ENCODE measurements around the gene SMARCD3.
A peak's percentile ranks its signal among the peaks of the same experiment; 100 is the strongest.

The SMARCD3 gene

DNA sequence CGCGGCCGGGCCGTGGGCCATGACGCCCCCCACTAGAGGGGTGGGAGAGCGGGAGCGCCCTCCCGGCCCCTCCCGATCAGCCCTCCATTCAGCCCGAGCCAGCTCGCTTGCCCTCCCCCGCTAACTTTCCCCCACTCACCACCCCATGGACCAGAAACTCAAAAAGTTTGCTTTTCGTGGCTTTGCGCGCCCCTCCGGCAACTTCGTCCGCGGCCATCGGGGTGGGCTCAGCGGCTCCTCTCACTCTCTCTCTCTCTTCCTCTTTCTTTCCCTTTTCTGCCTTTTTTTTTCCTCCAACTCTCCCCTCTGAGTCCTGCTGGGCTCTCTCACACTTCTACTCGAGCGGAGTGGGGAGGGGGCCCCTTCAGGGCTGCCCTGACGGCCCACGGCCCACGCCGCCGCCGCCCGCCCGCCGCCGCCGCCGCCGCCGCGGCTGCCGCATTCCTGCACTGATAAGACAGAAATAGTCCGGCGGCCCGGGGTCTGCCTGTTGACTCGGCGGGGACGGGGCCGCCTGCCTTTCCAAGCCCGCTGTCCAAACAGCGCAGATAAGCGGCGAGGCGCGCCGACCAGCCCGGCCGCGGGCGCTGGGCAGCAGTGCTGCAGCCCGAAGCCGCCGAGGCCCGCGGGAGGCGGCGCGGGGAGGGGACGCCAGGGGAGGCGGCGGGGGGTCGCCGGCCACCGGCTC, at the start of gene SMARCD3:
Gene SMARCD3 (minus strand): TSS at position 349 of the 688 bp plus-strand sequence. CDS start 132 bp downstream, at position 217.
- DNase-seq (ENCODE audit: low spot score) = peak; percentile 37

GRCh38 chr7:151296202-151296992, 47.9 kb upstream of the SMARCD3 start:
- no peak for DNase-seq (ENCODE audit: low spot score)

- DNase-seq (ENCODE audit: low spot score) = no peak
These were observed 44.4 kb upstream of the SMARCD3 start for GRCh38 chr7:151292850-151293249.

DNA sequence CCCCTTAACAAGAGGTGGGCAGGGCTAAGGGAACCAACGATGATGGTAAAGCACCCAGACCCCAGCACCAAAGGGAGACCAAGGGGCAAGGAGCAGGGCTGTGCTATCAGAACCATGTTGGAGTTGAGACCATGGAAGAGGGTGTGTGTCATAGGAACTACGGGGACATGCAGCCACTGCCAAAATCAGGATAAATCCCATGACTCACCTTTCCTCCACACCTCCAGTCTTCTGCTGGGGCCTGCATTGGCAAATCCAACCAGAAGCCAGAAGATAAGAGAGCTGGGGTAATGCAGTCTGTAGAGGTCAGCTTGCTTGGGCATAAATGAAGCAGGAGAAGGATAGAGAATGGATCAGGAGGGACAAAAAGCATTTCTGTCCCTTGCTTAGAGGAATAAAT, 42.7 kb upstream of the SMARCD3 start:
- DNase-seq (ENCODE audit: low spot score) = no peak

DNA sequence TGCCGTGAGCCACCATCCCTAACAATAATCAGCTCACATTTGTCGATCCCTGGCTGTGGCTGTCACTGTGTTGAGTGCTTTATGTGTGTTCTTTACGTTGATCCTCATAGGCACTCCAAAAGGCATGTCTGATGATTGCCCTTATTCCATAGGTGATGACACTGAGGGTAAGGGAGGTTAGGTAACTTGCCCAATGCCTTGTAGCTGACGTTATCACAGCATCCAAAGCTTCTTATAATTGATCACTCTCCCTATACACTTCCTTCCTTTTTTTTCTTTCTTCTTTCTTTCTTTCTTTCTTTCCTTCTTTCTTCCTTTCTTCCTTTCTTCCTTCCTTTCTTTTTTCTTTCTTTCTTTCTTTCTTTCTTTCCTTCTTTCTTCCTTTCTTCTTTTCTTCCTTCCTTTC, 41.9 kb upstream of the SMARCD3 start:
- DNase-seq (ENCODE audit: low spot score) = no peak

- DNase-seq (ENCODE audit: low spot score) = no peak
These were observed 41.4 kb upstream of the SMARCD3 start for GRCh38 chr7:151289891-151290290.

DNA sequence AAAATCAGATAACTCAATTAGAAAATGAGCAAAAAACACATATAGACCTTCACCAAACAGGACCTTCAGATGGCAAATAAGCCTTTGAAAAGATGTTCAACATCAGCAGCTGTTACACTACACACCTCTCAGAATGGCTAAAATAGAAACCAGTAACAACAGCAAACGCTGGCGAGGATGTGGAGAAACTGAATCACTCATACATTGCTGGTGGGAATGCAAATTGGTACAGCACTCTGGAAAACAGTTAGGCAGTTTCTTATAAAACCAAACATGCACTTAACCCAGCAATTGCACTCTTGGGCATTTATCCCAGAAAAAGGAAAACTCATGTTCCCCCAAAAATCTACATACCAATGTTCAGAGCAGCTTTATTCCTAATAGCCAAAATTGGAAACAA, 37.7 kb upstream of the SMARCD3 start:
- no peak for DNase-seq (ENCODE audit: low spot score)

- no peak for DNase-seq (ENCODE audit: low spot score)
These were observed 34.8 kb upstream of the SMARCD3 start for GRCh38 chr7:151283302-151283701.

DNA sequence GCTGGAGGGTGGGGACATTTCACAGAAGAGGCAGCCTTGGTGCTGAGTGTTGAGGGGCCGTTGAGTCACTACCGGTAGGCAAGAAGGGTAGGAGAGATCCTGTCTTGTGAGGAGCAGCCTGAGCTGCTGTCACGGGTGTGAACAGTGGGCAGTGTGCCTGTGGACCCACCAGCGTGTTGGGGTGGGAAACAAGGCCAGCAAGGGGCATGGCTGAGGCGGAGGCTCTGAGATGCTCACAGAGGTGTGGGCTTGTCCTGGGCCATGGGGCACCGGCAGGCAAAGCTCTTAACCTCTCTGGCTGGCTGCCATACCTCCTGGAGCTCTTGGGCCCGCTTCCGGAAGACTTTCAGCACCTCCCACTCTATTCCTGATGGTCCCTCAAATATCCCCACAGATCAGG, 33.6 kb upstream of the SMARCD3 start:
- no peak for DNase-seq (ENCODE audit: low spot score)

GRCh38 chr7:151281686-151282085, 33.2 kb upstream of the SMARCD3 start:
- DNase-seq (ENCODE audit: low spot score) = no peak

DNA sequence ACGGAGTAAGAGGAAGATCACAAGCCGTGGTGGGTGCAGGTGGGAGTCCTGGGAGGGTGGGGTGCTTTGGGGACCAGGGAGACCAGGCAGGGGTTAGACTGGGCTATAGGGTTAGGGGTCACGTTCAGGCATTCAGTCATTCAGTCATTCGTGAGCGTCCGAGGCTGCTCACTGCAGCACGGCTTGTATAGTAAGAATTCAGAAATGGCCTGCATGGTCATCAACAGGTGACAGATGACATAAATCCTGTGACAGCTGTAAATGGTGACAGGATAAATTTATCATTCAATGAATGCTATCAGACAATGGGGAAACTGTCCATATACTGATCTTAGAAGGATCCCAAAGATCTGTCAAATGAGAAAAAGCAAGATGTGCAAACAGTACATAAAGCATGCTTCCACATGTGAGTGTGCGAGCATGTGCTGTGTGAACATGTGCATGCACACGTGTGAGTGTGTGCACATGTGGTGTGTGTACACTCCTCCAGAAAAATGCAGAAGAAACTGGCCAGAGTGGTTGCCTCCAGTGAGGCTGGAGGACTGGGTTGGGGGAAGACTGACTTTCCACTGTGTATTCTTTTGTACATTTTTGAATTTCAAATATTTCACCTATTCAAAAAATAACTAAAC, 32.0 kb upstream of the SMARCD3 start:
- no peak for DNase-seq (ENCODE audit: low spot score)

DNA sequence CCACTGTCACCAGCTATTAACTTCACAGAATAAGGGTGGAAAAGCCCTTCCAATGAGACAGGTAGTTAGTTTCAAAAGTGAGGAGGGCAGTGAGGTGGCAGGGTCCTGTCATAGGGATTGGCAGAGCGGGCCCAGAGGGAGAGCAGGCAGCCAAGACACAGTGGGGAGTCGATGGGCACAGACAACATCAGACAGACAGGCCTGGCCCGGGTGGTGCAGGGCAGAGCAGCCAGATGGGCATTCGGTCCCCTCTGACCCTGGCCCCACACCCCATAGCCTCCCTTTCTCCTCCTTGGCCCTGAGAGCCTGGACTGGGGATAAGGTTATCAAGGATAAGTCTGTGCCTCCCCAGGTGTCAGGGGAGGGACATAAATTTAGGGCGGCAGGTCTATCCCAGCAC, 31.4 kb upstream of the SMARCD3 start:
- DNase-seq (ENCODE audit: low spot score) = no peak

DNA sequence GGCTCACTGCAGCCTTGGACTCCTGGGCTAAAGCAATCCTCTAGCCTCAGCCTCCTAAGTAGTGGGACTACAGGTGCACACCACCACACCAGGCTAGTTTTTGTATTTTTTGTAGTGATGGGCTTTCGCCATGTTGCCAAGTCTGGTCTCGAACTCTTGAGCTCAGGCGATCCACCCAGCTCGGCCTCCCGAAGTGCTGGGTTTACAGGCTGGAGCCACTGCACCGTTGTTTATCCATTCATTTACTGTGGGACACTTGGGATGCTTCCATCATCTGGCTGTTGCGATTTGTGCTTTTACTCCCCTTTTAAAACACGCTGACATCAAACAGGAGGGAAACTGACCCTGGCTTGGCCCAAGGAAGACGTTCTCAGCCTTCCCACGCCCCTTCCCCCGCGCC, 30.5 kb upstream of the SMARCD3 start:
- no peak for DNase-seq (ENCODE audit: low spot score)

DNA sequence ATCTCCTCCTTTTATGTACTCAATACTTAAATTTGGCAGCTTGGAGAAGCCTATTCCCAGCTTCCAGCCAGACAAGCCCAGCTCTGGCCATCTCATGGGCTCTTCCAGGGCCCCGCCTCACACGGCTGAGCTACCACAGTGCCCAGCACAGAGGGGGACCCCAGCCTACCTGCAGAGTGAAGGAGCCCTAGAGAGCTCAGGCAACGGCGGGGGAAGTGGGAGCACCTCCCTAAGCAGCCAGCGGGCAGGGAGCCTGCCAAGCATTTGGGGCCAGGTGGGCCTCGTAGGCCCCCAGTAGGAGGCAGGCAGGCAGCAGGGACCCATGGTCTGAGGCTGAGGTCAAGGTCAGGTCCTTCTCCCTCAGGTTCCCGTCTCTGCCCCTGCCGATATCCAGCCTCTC, 29.1 kb upstream of the SMARCD3 start:
- no peak for DNase-seq (ENCODE audit: low spot score)

- DNase-seq (ENCODE audit: low spot score) = peak; percentile 52
These were observed 28.4 kb upstream of the SMARCD3 start for GRCh38 chr7:151276666-151277590.

GRCh38 chr7:151275813-151276577, 27.5 kb upstream of the SMARCD3 start:
- DNase-seq (ENCODE audit: low spot score) = no peak

GRCh38 chr7:151274936-151275812, 26.7 kb upstream of the SMARCD3 start:
- no peak for DNase-seq (ENCODE audit: low spot score)

GRCh38 chr7:151274396-151274795, 25.9 kb upstream of the SMARCD3 start:
- DNase-seq (ENCODE audit: low spot score) = no peak

- no peak for DNase-seq (ENCODE audit: low spot score)
These were observed 25.3 kb upstream of the SMARCD3 start for GRCh38 chr7:151273651-151274390.

All from CD4-positive, alpha-beta T cell treated with Interleukin-2 at 100 ng/mL for 4 hours (primary cell).